Measurements from ENCODE around the gene SMOC2. TPM values are rescaled to one million over a fixed set of nuclear protein-coding genes. Genes with fewer than 3 reads are reported as not detected.

The SMOC2 gene
- total RNA-seq, 1 experiment from 2014 or later = 0.42 TPM

- H3K79me2 ChIP-seq (ENCODE audit: insufficient read depth, low read length) = no peaks in the 10 kb centered on the region
- DNase-seq (ENCODE audit: low read depth, low spot score) (no peak), ATAC-seq (no peak)
- ChIA-PET POLR2A (no interaction called here), RAD21 (ENCODE audit: low non-redundant PET in 1 of 2, low total read pairs in 2 of 2, uncharacterized antibody in 2 of 2, unreplicated experiment in 2 of 2) (no interaction called here), CTCF (no interaction called here)
- no peak overlapping the region for H3K4me2 ChIP-seq (ENCODE audit: low read length)
- H3K27ac ChIP-seq (ENCODE audit: low read depth, low read length) = no peak overlapping the region
- H3K4me1 ChIP-seq (ENCODE audit: control insufficient read depth in 1 of 2, insufficient read depth in 2 of 2, low read length in 2 of 2) = peaks cover 0 to 6% of the 10 kb centered on the region in 2 experiments; a peak in 1 of 4 replicates
- no peak overlapping the region for H3K9ac ChIP-seq (ENCODE audit: low read length)
- no peaks in the 10 kb centered on the region for H3K27me3 ChIP-seq (ENCODE audit: insufficient read depth, low read length)
- no peaks in the 10 kb centered on the region for H3K36me3 ChIP-seq (ENCODE audit: control insufficient read depth in 1 of 2, insufficient read depth in 2 of 2, low read length in 2 of 2)
- TF ChIP-seq ELF1 (IDR thresholded peaks at IDR 0.05; ENCODE audit: borderline replicate concordance, low read depth) (no peak), ZFX (IDR thresholded peaks at IDR 0.05) (no peak), FOSL1 (IDR thresholded peaks at IDR 0.05; ENCODE audit: low read depth) (no peak), EZH2 (IDR thresholded peaks at IDR 0.05) (no peak), CTCF (IDR thresholded peaks at IDR 0.05 in 2 of 3, conservative IDR thresholded peaks at IDR 0.05 in 1 of 3; ENCODE audit: borderline replicate concordance in 1 of 3, insufficient read depth in 1 of 3, low read depth in 2 of 3, low read length in 2 of 3) (no peak), ZNF274 (IDR thresholded peaks at IDR 0.05; ENCODE audit: low read depth, low read length) (no peak), TCF7L2 (IDR thresholded peaks at IDR 0.05; ENCODE audit: borderline replicate concordance, extremely low read depth, insufficient read depth, insufficient read length) (no peak), RAD21 (IDR thresholded peaks at IDR 0.05; ENCODE audit: low read depth) (no peak), ATF3 (IDR thresholded peaks at IDR 0.05) (no peak), POLR2A (IDR thresholded peaks at IDR 0.05; ENCODE audit: borderline replicate concordance, extremely low read depth, insufficient read depth, insufficient read length) (no peak), MAX (IDR thresholded peaks at IDR 0.05) (no peak), YY1 (IDR thresholded peaks at IDR 0.05; ENCODE audit: extremely low read depth, insufficient replicate concordance, low read depth, low read length) (no peak), SP1 (IDR thresholded peaks at IDR 0.05; ENCODE audit: low read depth) (no peak), EGR1 (IDR thresholded peaks at IDR 0.05; ENCODE audit: low read depth) (no peak), ZBTB33 (IDR thresholded peaks at IDR 0.05; ENCODE audit: extremely low read depth, insufficient replicate concordance, low read length) (no peak), CEBPB (IDR thresholded peaks at IDR 0.05; ENCODE audit: low read depth) (no peak), SRF (IDR thresholded peaks at IDR 0.05; ENCODE audit: low read depth) (no peak)
- BruUV-seq (replicated peaks) = no TSS peak
- intact Hi-C loops (cut with micrococcal nuclease) = no loop called here
- H3K9me3 ChIP-seq (ENCODE audit: control insufficient read depth in 1 of 2, insufficient read depth in 1 of 2, low read depth in 1 of 2, low read length in 2 of 2) = no peaks in the 10 kb centered on the region; a peak in 1 of 4 replicates
- H2AFZ ChIP-seq (ENCODE audit: low read depth, low read length, poor library complexity, severe bottlenecking) = no peak overlapping the region
- H3K4me3 ChIP-seq (replicated peaks in 1 of 2; ENCODE audit: low read depth in 1 of 2, low read length in 2 of 2) = no peak overlapping the region
- H3K9me2 ChIP-seq (ENCODE audit: insufficient read depth) = no peaks in the 10 kb centered on the region
- no peaks in the 10 kb centered on the region for H4K20me1 ChIP-seq (ENCODE audit: insufficient read depth)
Observed at GRCh38 chr6:168664956-168665355, 224.0 kb downstream of the SMOC2 start.
